Left ventricle myocardium inferior (tissue), 1 donor: ENCODE results near the gene PAH. TPM values are rescaled to one million over a fixed set of nuclear protein-coding genes. Genes with fewer than 3 reads are reported as not detected.

Experiments
- DNase-seq: peaks from one replicate; pipeline ENCODE4 v3.0.0-alpha.2; 2020
- H3K27ac ChIP-seq: fragments of 200-600 bp; replicated peaks from 2 replicates; pipeline ENCODE4 v1.8.0; 2021
- H3K27me3 ChIP-seq: fragments of 200-600 bp; 2 replicates; pipeline ENCODE4 v1.8.0; 2021; ENCODE audit warnings: low read depth
- H3K36me3 ChIP-seq: fragments of 200-600 bp; 2 replicates; pipeline ENCODE4 v1.8.0; 2021
- H3K4me1 ChIP-seq: fragments of 200-600 bp; 2 replicates; pipeline ENCODE4 v1.8.0; 2021
- H3K4me3 ChIP-seq: fragments of 200-600 bp; 2 replicates; pipeline ENCODE4 v1.8.0; 2021; ENCODE audit warnings: mild to moderate bottlenecking, moderate library complexity
- H3K9me3 ChIP-seq: fragments of 200-600 bp; replicated peaks from 2 replicates; pipeline ENCODE4 v1.8.0; 2021
- intact Hi-C: fragments of 100-400 bp; cut with micrococcal nuclease; formaldehyde crosslinking; loops from one replicate; pipeline ENCODE4 v1.11.0; 2022
- total RNA-seq: library from RNA; stranded (reverse); fragmentation: NEBNext Ultra II Directional; extraction: Animal tissue kit (Norgen Biotek cat#: 25700); gene quantifications from one replicate; pipeline ENCODE4 v1.2.1, GENCODE V29; 2021
- TF ChIP-seq, protein P1 (sequence below): fragments of 200-600 bp; IDR thresholded peaks from 2 replicates; pipeline ENCODE4 v1.8.0; 2021; ENCODE audit warnings: antibody characterized with exemption, mild to moderate bottlenecking, borderline replicate concordance
- donor health status: DM: no; HTN: yes; CAD: no; lungs with severe emphysema.

Gene PAH
- total RNA-seq, 1 donor from 2014 or later, result not detected

DNA sequence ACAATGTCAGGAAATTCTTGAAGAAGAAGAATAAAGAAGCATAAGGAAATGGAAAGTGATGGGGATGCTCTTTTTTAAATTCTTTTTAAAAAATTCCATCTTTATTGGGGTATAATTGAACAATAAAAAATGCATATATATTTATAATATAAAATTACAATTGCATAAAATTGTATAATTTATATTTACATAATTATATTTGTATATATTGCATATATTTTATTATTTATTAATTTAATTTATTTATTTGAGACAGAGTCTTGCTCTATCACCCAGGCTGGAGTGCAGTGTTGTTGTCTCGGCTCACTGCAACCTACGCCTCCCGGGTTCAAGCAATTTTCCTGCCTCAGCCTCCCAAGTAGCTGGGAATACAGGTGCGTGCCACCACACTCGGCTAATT lies 36.3 kb downstream of the PAH start:
- intact Hi-C loops, result no loop called here
- no peaks in the 10 kb centered on the region for H3K36me3 ChIP-seq
- H3K9me3 ChIP-seq, result no peaks in the 10 kb centered on the region
- peaks cover 62% of the 10 kb centered on the region for H3K27me3 ChIP-seq
- no peak overlapping the region for H3K27ac ChIP-seq
- DNase-seq, result no peak
- TF ChIP-seq, protein P1, sequence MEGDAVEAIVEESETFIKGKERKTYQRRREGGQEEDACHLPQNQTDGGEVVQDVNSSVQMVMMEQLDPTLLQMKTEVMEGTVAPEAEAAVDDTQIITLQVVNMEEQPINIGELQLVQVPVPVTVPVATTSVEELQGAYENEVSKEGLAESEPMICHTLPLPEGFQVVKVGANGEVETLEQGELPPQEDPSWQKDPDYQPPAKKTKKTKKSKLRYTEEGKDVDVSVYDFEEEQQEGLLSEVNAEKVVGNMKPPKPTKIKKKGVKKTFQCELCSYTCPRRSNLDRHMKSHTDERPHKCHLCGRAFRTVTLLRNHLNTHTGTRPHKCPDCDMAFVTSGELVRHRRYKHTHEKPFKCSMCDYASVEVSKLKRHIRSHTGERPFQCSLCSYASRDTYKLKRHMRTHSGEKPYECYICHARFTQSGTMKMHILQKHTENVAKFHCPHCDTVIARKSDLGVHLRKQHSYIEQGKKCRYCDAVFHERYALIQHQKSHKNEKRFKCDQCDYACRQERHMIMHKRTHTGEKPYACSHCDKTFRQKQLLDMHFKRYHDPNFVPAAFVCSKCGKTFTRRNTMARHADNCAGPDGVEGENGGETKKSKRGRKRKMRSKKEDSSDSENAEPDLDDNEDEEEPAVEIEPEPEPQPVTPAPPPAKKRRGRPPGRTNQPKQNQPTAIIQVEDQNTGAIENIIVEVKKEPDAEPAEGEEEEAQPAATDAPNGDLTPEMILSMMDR, result no peak
- no peaks in the 10 kb centered on the region for H3K4me1 ChIP-seq
- H3K4me3 ChIP-seq, result no peak overlapping the region

DNA sequence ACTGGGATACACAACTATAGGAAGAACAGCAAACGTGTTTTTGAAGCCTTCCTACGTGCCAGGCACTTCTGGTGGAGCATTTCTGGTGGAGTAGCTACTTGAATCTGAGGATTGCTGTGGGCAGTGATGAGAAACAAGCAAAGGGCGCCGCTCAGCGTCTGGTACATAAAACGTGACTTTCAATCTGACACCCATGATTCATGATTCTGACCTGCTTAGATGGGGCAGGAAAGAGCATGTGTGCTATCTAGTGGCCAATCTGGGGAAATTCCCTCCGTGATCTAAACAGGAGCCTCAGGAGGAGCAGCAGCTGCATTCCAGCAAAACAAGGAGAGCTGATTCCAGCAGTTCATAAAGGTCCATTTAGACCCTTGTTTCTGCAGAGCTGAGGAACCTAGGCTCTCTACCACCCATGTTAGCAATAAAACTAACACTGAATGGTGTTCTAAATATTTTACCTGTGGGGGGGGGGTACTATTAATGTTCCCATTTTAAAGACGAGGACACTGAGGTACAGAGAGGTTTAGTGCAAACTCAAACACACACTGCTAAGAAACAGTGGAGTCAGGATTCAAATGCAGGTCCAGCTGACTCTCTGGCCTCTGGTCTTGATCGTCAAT lies 37.8 kb downstream of the PAH start:
- no peak overlapping the region for H3K27ac ChIP-seq
- H3K27me3 ChIP-seq, result peaks cover 46% of the 10 kb centered on the region
- H3K4me1 ChIP-seq, result no peaks in the 10 kb centered on the region
- H3K36me3 ChIP-seq, result no peaks in the 10 kb centered on the region
- intact Hi-C loops, result no loop called here
- no peak overlapping the region for H3K4me3 ChIP-seq
- H3K9me3 ChIP-seq, result no peaks in the 10 kb centered on the region
- peak; percentile 22 for DNase-seq
- TF ChIP-seq, protein P1, result peak; percentile 14

DNA sequence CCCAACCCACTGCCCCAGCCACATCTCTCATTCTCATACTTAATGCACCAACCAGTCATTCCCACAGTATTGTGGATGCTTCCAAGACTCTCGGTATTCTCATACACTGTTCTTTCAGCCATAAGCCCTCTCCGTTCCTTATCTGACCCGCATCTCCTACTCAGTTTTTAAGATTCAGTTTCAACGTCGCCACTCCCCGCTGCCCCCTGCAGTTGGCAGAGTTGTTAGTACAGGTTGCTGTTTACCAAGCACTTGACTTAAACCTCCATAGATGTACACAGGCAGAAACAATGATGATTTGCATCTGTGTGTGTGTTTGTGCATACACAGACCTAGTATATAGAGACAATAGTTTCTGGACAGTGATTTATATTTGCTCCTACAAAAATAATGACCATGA lies 40.2 kb downstream of the PAH start:
- Histone ChIP-seq H3K36me3 (no peaks in the 10 kb centered on the region), H3K27ac (no peak overlapping the region), H3K9me3 (no peaks in the 10 kb centered on the region), H3K4me3 (no peak overlapping the region), H3K27me3 (peaks cover 29% of the 10 kb centered on the region), H3K4me1 (no peaks in the 10 kb centered on the region)
- intact Hi-C loops, result no loop called here
- DNase-seq, result no peak
- TF ChIP-seq, protein P1, result no peak

DNA sequence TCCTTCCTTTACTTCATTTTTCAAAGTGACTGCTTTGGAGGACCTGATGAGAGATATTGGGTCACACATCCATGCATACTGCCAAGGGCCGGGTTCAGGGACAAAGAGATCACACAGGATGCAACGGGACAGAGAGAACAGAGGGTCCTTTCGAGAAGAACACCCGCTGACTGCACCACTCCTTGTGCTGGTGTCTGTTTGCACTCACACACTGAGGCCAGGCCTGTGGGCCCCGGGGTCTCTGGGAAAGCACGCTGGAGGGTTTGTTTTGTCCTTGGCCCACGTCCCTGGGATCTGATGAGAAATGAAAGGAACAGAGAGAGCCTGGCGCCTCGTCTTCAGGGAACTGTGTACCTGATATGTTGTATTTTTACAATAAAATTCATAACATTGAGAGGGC lies 42.2 kb downstream of the PAH start:
- H3K36me3 ChIP-seq, result no peaks in the 10 kb centered on the region
- H3K9me3 ChIP-seq, result no peaks in the 10 kb centered on the region
- no peak for DNase-seq
- TF ChIP-seq, protein P1, result no peak
- no peaks in the 10 kb centered on the region for H3K4me1 ChIP-seq
- no peak overlapping the region for H3K4me3 ChIP-seq
- no peak overlapping the region for H3K27ac ChIP-seq
- H3K27me3 ChIP-seq, result peaks cover 15% of the 10 kb centered on the region
- intact Hi-C loops, result no loop called here

DNA sequence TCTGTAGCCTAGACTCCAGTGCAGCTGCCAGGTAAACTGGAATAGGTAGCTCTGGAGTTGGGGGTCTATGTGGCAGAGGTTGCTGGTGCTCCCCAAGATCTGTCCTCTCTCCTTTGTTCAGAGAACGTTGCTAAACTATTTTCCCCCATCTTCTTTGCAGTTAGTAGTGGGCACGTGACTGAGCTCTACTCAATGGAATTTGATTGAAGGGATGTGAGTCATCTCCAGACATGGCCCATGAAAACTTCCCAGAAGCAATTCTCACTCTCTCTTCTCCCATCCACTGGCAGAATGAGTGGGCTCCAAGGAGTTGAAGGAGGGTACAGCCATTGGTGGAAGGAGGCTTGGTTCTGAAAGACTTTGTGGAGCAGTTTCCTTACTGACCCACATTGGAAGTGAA lies 44.0 kb downstream of the PAH start:
- no peaks in the 10 kb centered on the region for H3K4me1 ChIP-seq
- H3K9me3 ChIP-seq, result no peaks in the 10 kb centered on the region
- TF ChIP-seq, protein P1, result no peak
- intact Hi-C loops, result no loop called here
- no peak overlapping the region for H3K27ac ChIP-seq
- no peaks in the 10 kb centered on the region for H3K36me3 ChIP-seq
- DNase-seq, result no peak
- H3K27me3 ChIP-seq, result no peaks in the 10 kb centered on the region
- H3K4me3 ChIP-seq, result no peak overlapping the region
